GM12878 (cell line): ENCODE data around the gene RPS27L.

Experiments
- EP300 ChIP-seq, 2 experiments: fragments of 150-350 bp in 1 of 2; IDR thresholded peaks; 2 replicates each; pipeline ENCODE4 v1.6.1; 2011 to 2012; ENCODE audit warnings: low read depth in 2 of 2, low read length in 2 of 2, borderline replicate concordance in 1 of 2, improper control_type of control experiment in 1 of 2, inconsistent platforms in 1 of 2; ENCODE audit not compliant: control insufficient read depth in 1 of 2
- ESRRA ChIP-seq: IDR thresholded peaks from 2 replicates; pipeline ENCODE4 v1.6.1; 2012; ENCODE audit warnings: mild to moderate bottlenecking, low read length, improper control_type of control experiment
- EZH2 ChIP-seq: IDR thresholded peaks from 2 replicates; pipeline ENCODE4 v1.6.1; 2012; ENCODE audit warnings: low read depth, mild to moderate bottlenecking, control low read depth, inconsistent platforms, low read length, borderline replicate concordance; ENCODE audit not compliant: control insufficient read depth
- GABPA ChIP-seq: IDR thresholded peaks from 2 replicates; pipeline ENCODE4 v1.6.1; 2014; ENCODE audit warnings: antibody characterized with exemption, low read depth, mild to moderate bottlenecking, inconsistent platforms
- NR2F1 ChIP-seq: fragments of 450-650 bp; conservative IDR thresholded peaks from 2 replicates; pipeline ENCODE4 v1.6.1; 2017; ENCODE audit warnings: mild to moderate bottlenecking
- POLR2A ChIP-seq: IDR thresholded peaks from 2 replicates; pipeline ENCODE4 v1.6.1; 2011; ENCODE audit warnings: low read depth, mild to moderate bottlenecking, low read length
- RCOR1 ChIP-seq: conservative IDR thresholded peaks from 2 replicates; pipeline ENCODE4 v1.6.1; 2012; ENCODE audit warnings: low read depth, low read length, improper control_type of control experiment
- SPI1 ChIP-seq: IDR thresholded peaks from 2 replicates; pipeline ENCODE4 v1.6.1; 2011; ENCODE audit warnings: low read depth, mild to moderate bottlenecking, low read length, moderate library complexity, borderline replicate concordance; ENCODE audit not compliant: insufficient read depth
- ZNF24 ChIP-seq: fragments of 450-650 bp; IDR thresholded peaks from 2 replicates; pipeline ENCODE4 v1.6.1; 2017; ENCODE audit warnings: antibody characterized with exemption, mild to moderate bottlenecking
- TF ChIP-seq, protein P1 (sequence below): IDR thresholded peaks from 2 replicates; pipeline ENCODE4 v1.6.1; 2012; ENCODE audit warnings: low read length, inconsistent platforms
- TF ChIP-seq, protein P2 (sequence below), 3 experiments: IDR thresholded peaks in 2 of 3; conservative IDR thresholded peaks in 1 of 3; 2 replicates each; pipeline ENCODE4 v1.5.1; 2011; ENCODE audit warnings: low read depth in 3 of 3, low read length in 3 of 3, mild to moderate bottlenecking in 3 of 3, control low read depth in 2 of 3, moderate library complexity in 2 of 3, inconsistent platforms in 1 of 3, mixed read lengths in 1 of 3; ENCODE audit not compliant: control insufficient read depth in 2 of 3, insufficient read depth in 1 of 3; ENCODE audit errors: extremely low read depth in 1 of 3
- TF ChIP-seq, protein P3 (sequence below): fragments of 450-650 bp; IDR thresholded peaks from 2 replicates; pipeline ENCODE4 v1.6.1; 2016; ENCODE audit warnings: mild to moderate bottlenecking

DNA sequence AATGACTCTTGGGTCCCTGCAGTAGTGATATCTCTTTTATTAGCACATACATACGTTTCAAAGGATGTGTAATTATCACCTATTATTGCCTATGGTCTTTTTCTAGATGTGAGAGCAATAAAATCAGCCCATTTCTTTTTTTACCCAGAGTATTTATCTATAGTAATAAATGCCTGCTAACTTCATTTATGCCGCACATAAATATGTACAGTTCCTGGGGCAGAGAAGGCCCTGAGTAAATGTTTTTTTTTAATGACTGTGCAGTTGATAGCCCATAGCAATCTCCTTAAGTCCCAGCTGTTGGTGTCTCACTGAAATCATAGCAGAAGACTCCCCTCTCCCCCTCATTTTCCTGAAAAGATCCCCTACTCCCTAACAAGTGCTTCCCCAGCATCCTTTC is 48.8 kb upstream of the RPS27L start:
- TF ChIP-seq NR2F1 (no peak), RCOR1 (no peak), ZNF24 (no peak), POLR2A (no peak), EZH2 (no peak), SPI1 (no peak), GABPA (no peak), ESRRA (no peak), EP300 (IDR thresholded peaks at IDR 0.05; ENCODE audit: borderline replicate concordance in 1 of 2, control insufficient read depth in 1 of 2, low read depth in 2 of 2, low read length in 2 of 2) (no peak)
- TF ChIP-seq, protein P1, sequence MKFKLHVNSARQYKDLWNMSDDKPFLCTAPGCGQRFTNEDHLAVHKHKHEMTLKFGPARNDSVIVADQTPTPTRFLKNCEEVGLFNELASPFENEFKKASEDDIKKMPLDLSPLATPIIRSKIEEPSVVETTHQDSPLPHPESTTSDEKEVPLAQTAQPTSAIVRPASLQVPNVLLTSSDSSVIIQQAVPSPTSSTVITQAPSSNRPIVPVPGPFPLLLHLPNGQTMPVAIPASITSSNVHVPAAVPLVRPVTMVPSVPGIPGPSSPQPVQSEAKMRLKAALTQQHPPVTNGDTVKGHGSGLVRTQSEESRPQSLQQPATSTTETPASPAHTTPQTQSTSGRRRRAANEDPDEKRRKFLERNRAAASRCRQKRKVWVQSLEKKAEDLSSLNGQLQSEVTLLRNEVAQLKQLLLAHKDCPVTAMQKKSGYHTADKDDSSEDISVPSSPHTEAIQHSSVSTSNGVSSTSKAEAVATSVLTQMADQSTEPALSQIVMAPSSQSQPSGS = no peak
- TF ChIP-seq, protein P2, sequence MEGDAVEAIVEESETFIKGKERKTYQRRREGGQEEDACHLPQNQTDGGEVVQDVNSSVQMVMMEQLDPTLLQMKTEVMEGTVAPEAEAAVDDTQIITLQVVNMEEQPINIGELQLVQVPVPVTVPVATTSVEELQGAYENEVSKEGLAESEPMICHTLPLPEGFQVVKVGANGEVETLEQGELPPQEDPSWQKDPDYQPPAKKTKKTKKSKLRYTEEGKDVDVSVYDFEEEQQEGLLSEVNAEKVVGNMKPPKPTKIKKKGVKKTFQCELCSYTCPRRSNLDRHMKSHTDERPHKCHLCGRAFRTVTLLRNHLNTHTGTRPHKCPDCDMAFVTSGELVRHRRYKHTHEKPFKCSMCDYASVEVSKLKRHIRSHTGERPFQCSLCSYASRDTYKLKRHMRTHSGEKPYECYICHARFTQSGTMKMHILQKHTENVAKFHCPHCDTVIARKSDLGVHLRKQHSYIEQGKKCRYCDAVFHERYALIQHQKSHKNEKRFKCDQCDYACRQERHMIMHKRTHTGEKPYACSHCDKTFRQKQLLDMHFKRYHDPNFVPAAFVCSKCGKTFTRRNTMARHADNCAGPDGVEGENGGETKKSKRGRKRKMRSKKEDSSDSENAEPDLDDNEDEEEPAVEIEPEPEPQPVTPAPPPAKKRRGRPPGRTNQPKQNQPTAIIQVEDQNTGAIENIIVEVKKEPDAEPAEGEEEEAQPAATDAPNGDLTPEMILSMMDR (IDR thresholded peaks at IDR 0.05 in 2 of 3, conservative IDR thresholded peaks at IDR 0.05 in 1 of 3; ENCODE audit: control insufficient read depth in 2 of 3, extremely low read depth in 1 of 3, insufficient read depth in 1 of 3, low read depth in 3 of 3, low read length in 3 of 3) = no peak
- TF ChIP-seq, protein P3, sequence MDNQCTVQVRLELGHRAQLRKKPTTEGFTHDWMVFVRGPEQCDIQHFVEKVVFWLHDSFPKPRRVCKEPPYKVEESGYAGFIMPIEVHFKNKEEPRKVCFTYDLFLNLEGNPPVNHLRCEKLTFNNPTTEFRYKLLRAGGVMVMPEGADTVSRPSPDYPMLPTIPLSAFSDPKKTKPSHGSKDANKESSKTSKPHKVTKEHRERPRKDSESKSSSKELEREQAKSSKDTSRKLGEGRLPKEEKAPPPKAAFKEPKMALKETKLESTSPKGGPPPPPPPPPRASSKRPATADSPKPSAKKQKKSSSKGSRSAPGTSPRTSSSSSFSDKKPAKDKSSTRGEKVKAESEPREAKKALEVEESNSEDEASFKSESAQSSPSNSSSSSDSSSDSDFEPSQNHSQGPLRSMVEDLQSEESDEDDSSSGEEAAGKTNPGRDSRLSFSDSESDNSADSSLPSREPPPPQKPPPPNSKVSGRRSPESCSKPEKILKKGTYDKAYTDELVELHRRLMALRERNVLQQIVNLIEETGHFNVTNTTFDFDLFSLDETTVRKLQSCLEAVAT = no peak
